PFSK-1 (cell line): ENCODE measurements around the gene ALKAL2.

Experiments
- POLR2AphosphoS5 ChIP-seq: IDR thresholded peaks from 2 replicates; pipeline ENCODE4 v1.6.1; 2012; ENCODE audit warnings: low read depth, mild to moderate bottlenecking, control low read depth, low read length, moderate library complexity
- TAF1 ChIP-seq: IDR thresholded peaks from 2 replicates; pipeline ENCODE4 v1.6.1; 2012; ENCODE audit warnings: low read length, control low read depth, borderline replicate concordance; ENCODE audit not compliant: insufficient read depth
- TF ChIP-seq, protein P1 (sequence below), 2 experiments: IDR thresholded peaks; 2 replicates each; pipeline versions ENCODE4 v1.6.1 to v1.8.0; 2011 to 2012; ENCODE audit warnings: low read depth in 2 of 2, low read length in 2 of 2, control low read depth in 1 of 2, inconsistent platforms in 1 of 2, mild to moderate bottlenecking in 1 of 2, moderate library complexity in 1 of 2; ENCODE audit not compliant: insufficient read depth in 1 of 2

DNA sequence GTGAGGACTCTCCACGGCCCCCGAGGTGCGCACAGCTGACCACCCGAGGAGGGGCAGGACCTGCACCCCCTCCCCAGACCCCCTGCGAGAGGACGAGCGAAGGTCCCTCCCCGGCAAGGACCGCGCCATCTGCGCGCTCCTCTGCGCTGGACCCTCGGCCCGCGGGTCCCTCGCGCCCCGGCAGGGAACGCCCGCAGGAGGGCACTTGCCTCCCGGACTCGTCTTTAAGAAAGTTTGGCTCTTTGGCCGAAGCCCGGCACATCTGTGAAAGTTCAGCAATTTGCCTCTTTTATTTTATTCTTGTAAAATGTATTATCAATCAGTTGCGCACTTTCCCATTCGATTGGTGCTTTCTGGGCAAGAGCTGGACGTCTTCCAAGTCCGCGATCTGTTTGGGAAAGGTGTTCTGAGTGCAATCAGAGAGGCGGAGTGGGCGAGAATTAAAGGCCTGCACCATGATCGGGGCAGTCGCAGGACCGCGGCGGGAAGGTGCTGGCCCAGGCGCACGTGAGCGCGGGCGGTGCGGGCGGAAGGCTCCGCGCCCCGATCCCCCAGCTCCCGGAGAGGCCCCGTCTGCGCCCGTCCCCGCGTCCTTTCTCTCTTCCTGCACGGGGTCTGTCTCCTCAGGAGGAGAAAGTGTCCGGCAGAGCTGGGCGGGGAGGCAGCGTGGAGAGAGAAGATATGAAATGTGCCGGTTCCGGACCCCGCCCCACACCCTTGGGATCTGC, 1.6 kb upstream of the ALKAL2 start:
- TF ChIP-seq TAF1 = no peak
- TF ChIP-seq POLR2AphosphoS5 = no peak
- TF ChIP-seq, protein P1, sequence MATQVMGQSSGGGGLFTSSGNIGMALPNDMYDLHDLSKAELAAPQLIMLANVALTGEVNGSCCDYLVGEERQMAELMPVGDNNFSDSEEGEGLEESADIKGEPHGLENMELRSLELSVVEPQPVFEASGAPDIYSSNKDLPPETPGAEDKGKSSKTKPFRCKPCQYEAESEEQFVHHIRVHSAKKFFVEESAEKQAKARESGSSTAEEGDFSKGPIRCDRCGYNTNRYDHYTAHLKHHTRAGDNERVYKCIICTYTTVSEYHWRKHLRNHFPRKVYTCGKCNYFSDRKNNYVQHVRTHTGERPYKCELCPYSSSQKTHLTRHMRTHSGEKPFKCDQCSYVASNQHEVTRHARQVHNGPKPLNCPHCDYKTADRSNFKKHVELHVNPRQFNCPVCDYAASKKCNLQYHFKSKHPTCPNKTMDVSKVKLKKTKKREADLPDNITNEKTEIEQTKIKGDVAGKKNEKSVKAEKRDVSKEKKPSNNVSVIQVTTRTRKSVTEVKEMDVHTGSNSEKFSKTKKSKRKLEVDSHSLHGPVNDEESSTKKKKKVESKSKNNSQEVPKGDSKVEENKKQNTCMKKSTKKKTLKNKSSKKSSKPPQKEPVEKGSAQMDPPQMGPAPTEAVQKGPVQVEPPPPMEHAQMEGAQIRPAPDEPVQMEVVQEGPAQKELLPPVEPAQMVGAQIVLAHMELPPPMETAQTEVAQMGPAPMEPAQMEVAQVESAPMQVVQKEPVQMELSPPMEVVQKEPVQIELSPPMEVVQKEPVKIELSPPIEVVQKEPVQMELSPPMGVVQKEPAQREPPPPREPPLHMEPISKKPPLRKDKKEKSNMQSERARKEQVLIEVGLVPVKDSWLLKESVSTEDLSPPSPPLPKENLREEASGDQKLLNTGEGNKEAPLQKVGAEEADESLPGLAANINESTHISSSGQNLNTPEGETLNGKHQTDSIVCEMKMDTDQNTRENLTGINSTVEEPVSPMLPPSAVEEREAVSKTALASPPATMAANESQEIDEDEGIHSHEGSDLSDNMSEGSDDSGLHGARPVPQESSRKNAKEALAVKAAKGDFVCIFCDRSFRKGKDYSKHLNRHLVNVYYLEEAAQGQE (IDR thresholded peaks at IDR 0.05; ENCODE audit: insufficient read depth in 1 of 2, low read depth in 2 of 2, low read length in 2 of 2) = no peak
